Epithelial cell of proximal tubule (primary cell): Measurements from ENCODE around the gene TNFAIP6. TPM values are rescaled to one million over a fixed set of nuclear protein-coding genes. Genes with fewer than 3 reads are reported as not detected.
"Not testable (repeated sequence)": the region's sequence is repeated elsewhere in the genome, so short reads cannot be mapped to it uniquely, and the experiment has no call there.

Source experiments
- DNase-seq: peaks from one replicate; pipeline ENCODE4 v3.0.0-alpha.2; 2011; ENCODE audit warnings: low read depth
- H3K4me3 ChIP-seq: 2 replicates; pipeline ENCODE4 v1.5.1; 2011; ENCODE audit warnings: low read depth, mild to moderate bottlenecking, low read length
- total RNA-seq: library from RNA; depleted of rRNA; stranded (reverse); fragments of >200 nt; gene quantifications from 2 replicates; pipeline ENCODE4 v1.2.3, GENCODE V29; 2015
- TF ChIP-seq, protein P1 (sequence below): conservative IDR thresholded peaks from 2 replicates; pipeline ENCODE4 v1.5.1; 2012; ENCODE audit warnings: low read depth, mild to moderate bottlenecking, low read length

TNFAIP6 gene
- total RNA-seq, 1 donor from 2014 or later, result 3.1 TPM

GRCh38 chr2:151334082-151334815 is 23.1 kb upstream of the TNFAIP6 start:
- TF ChIP-seq, protein P1, sequence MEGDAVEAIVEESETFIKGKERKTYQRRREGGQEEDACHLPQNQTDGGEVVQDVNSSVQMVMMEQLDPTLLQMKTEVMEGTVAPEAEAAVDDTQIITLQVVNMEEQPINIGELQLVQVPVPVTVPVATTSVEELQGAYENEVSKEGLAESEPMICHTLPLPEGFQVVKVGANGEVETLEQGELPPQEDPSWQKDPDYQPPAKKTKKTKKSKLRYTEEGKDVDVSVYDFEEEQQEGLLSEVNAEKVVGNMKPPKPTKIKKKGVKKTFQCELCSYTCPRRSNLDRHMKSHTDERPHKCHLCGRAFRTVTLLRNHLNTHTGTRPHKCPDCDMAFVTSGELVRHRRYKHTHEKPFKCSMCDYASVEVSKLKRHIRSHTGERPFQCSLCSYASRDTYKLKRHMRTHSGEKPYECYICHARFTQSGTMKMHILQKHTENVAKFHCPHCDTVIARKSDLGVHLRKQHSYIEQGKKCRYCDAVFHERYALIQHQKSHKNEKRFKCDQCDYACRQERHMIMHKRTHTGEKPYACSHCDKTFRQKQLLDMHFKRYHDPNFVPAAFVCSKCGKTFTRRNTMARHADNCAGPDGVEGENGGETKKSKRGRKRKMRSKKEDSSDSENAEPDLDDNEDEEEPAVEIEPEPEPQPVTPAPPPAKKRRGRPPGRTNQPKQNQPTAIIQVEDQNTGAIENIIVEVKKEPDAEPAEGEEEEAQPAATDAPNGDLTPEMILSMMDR, result no peak
- no peak for DNase-seq
- no peak overlapping the region for H3K4me3 ChIP-seq

DNA sequence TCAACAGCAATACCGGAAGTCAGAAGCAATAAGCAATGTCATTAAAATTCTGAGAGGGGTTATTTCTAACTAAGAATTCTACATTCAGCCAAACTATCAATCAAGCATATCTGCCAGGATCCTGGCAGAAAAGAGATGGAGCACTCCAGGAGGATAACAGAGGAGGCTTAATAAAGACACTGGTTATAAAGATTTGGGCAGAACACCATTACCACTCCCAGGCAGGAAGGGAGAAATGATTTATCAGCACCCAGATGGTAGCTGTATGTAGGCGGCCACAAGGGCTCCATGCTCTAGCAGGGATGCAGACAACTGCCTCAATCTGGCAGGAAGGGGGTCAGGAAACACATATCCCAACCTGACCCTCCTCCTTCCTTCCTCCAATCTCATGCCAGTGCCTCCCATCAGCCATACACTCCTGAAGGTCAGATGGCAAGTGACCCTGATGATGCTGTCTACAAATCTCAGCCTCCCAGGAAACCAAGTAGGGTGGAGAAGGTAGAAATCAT is 20.5 kb upstream of the TNFAIP6 start:
- TF ChIP-seq, protein P1, result no peak

DNA sequence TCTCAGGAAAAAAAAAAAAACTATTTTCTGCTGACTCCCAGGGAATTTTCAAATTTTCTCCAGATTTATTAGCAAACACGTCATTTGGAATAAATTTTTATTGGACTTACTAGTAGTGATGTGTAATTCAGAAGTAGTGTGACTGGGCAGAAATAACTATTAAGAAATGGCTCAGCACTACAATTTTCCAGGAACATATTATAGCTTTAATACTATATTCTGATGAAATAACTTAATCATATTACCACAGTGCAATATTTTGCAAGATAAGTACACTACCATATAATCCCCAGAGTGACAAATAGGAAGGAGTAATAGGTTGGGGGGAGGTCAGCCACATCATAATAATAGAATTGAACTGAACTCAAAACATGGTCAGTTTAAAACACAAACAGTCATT is 19.7 kb upstream of the TNFAIP6 start:
- DNase-seq, result no peak
- no peak overlapping the region for H3K4me3 ChIP-seq
- TF ChIP-seq, protein P1, result no peak

More for the DNA sequence above, 20.5 kb upstream of the TNFAIP6 start:
- no peak overlapping the region for H3K4me3 ChIP-seq
- no peak for DNase-seq

DNA sequence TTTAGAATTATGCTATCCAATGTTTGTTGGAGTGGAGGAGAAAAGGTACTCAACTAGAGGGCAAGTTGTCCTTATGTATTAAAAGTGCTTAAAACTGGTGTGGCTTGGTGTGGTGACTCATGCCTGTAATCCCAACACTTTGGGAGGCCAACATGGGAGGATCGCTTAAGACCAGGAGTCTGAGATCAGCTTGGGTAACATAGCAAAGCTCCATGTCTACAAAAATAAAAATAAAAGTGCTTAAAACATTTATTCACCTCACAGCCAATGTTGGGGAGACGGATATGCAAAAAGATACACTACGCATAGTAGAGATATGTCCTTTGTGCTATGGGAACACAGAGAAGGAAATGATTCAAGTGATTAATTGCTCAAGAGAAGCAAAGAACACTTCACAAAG is 19.3 kb upstream of the TNFAIP6 start:
- H3K4me3 ChIP-seq, result no peak overlapping the region
- DNase-seq, result no peak
- TF ChIP-seq, protein P1, result no peak

GRCh38 chr2:151343073-151343472 is 14.3 kb upstream of the TNFAIP6 start:
- no peak for DNase-seq
- TF ChIP-seq, protein P1, result no peak
- H3K4me3 ChIP-seq, result no peak overlapping the region

- DNase-seq, H3K4me3 ChIP-seq: not testable (repeated sequence)
Measured at GRCh38 chr2:151344191-151344590, 13.2 kb upstream of the TNFAIP6 start.

- TF ChIP-seq, protein P1, result no peak
- H3K4me3 ChIP-seq, result no peak overlapping the region
- no peak for DNase-seq
Measured at GRCh38 chr2:151344906-151345305, 12.5 kb upstream of the TNFAIP6 start.
